DMS53 treated with DMSO at 0.1 percent for 48 hours (cell line): ENCODE results near the gene METTL1.

Experiments
- DNase-seq: peaks from one replicate; lab custom pipeline; 2025; ENCODE audit not compliant: unreplicated experiment; lab: John Stamatoyannopoulos, UW

Gene METTL1

GRCh38 chr12:57738661-57739237 lies 33.2 kb downstream of the METTL1 start, which contains the start of gene AGAP2:
AGAP2 (minus strand) TSS chr12:57738742; CDS start chr12:57738246, 496 bp downstream.
- no peak for DNase-seq

DNA sequence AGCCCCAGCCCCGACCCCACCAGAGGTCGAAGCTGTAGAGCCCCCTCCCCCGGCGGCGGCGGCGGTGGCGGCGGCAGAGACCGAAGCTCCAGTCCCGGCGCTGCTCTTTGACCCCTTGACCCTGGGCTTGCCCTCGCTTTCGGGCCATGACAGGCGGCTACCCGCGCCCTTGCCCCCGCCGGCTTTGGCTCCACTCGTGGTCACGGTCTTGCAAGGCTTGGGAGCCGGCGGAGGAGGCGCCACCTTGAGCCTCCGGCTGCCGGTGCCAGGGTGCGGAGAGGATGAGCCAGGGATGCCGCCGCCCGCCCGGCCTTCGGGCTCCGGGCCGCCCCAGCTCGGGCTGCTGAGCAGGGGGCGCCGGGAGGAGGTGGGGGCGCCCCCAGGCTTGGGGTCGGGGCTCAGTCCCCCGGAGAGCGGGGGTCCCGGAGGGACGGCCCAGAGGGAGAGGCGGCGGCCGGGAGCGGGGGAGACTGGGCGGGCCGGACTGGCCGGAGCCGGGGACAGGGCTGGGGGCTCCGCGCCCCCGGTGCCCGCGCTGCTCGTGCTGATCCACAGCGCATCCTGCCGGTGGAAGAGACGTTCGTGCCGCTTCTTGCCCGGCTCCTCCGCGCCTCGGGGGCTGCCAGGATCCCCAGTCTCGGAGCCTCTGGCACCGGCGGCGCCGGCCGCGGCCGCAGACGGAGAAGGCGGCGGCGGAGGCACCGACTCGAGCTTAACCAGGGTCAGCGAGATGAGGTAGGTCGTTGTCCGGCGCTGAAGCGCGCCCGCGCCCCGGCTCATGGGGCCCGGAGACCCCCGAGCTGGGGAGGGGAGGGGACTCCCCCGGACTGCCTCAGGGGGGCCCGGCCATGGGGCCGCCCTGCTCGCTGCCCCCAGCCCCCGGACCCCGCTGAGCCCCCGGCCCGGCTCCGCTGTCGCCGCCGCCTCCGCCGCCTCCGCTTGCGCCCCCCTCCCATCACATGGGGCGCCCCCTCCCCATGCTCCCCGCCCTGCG lies 34.1 kb downstream of the METTL1 start:
- DNase-seq = no peak

GRCh38 chr12:57736741-57737466 lies 35.0 kb downstream of the METTL1 start:
- peak; percentile 48 for DNase-seq

GRCh38 chr12:57735952-57736740 lies 35.8 kb downstream of the METTL1 start:
- peak; percentile 61 for DNase-seq

- DNase-seq = peak; percentile 31
These were observed 36.6 kb downstream of the METTL1 start for GRCh38 chr12:57735198-57735855.

DNA sequence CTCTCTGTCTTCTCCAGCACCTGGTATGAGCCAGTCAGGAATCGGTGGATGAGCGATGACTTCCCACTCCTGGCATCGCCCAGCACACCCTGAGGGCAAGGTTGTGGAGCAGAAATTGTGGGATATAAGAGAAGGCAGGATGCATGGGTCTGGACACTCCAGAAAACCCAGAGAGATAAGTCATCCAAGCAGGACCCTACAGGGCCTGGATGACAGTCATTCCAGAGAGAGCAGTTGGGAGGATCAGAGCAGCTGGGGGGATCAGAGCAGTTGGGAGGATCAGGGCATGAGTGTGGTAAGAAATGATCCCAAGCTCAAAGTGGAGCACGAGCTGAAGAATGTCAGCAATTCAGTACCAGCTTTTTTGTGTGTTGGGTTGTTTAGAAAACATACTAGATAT lies 37.3 kb downstream of the METTL1 start:
- DNase-seq = no peak

GRCh38 chr12:57733928-57734327 lies 38.0 kb downstream of the METTL1 start:
- DNase-seq = no peak

DNA sequence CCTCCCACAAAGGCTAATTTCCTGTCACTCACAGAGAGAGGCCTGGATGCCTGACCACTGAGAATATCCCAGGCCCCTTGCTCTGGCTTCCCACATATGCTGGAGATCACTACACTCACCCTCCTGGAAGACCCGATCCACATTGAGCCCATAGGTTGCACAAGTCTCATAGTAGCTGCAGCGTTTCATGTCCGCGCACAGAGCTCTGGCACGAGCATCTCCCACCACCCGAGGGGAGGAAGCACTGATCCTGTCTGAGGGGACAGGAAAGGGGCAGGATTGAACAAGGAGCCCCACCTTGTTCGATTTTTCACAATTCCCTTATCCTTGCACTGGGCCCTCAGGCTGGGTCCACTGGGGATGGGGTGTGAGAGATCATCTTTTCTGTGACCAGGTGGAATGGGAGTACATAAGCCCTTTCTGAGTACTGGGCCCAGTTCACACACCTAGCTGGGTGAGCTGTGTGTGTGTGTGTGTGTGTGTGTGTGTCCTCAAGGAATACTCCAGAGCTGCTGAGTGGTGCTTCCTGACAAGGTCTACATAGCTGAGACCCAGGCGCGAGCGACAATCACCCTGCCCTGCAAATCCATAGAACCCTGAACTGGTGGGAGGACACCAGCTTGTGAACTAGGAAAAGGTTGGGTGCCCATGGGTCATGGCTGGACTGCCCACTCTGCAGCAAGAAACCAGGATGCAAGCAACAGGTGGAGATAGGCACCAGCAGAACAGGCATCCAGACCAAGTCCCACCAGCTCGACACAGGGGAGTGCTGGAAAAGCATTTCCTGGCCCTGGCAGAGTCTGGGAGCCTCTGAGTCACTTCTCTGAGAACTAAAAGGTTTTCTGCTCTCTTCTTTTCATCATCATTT lies 38.9 kb downstream of the METTL1 start:
- no peak for DNase-seq

- no peak for DNase-seq
These were observed 39.6 kb downstream of the METTL1 start for GRCh38 chr12:57732270-57732669.

- no peak for DNase-seq
These were observed 40.4 kb downstream of the METTL1 start for GRCh38 chr12:57731411-57732080.

- DNase-seq = no peak
These were observed 41.4 kb downstream of the METTL1 start for GRCh38 chr12:57730336-57731067.

DNA sequence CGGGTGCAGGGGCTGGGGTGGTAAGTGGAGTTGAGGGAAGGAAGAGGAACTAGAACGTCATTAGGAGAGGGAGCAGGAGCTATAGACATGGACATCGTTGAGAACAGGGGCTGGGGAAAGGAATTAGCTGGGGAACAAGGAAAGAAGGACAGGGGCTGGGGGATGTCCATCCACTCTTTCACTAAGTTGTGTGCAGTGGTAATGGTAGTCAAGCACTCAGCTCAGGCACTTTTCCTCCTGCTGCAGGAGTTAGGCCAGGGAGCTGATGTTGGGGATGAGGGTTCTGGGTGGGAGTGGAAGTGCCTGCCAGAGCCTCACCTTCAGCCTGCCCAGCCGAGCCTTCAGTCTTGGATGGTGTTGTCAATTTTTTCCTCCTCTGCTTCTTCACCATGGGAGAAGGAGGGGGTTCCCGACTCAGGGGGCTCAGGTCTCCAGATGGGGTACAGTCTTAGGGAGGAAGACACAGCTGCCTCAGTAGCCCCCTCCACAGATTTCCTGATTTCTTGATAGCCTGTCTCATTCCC lies 42.5 kb downstream of the METTL1 start:
- DNase-seq = no peak

DNA sequence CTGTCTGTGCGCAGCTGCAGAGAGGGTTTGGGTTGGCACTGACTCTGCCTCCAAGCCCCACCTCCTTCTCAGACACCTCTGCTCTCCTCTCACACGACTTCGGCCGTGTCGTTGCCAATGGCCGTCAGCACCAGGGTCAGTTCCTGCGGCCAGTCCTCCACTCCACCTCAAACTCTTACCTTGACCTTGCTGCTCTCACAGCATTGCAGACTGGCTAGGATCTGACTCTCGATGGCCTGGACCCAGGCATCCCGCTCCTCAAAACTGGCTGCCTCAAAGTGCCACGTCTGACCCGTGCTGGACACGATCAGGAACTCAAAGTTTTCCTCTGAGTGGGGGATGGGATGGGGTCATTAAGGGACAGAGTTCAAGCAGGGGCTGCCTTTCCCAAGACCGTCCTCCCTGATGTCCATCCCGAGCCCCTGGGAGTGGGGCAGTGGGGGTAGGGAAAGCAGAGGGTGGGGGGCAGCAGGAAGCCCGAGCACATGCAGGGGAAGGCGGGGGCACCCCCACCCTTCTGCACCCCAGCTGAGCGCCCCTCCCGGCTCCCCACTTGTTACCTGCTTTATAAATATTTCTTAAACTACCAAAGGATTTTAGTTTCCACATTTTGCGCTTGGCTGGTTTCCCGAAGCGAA lies 44.0 kb downstream of the METTL1 start:
- no peak for DNase-seq

DNA sequence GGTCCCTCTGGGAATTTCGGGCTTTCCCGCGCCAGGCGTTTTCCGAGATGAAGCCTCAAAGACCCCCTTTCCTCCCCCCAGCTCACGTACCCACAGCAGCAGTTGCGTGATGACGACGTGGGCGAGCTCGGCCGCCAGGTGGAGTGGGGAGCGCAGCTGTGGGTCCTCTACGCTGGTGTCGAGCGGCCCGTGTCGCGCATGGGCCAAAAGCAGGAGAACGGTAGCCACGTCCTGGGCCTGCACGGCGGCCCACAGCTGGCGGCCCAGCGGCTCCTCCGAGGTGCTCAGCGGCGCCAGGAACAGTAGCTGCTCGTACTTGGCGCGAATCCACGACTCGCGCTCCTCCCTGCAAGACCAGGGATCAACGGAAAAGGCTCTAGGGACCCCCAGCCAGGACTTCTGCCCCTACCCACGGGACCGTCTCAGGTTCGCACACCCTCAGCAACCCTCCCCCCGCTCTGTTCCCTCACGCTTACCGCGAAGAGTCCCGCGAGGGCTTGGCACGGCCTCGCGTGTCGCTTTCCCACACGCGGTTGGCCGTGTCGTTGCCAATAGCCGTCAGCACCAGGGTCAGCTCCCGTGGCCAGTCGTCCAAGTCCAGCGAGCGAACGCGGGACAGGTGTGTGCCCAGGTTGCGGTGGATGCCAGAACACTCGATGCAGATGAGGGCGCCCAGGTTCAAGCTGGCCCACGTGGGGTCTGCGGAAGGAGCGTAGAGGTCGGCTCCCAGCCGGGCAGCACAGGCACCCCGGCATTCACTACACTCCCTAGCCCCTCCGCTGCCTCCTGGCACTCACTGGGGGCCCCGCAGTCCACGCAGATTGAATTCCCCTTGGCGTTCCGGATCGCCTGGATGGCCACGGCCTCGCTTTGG lies 44.8 kb downstream of the METTL1 start:
- peak; percentile 67 for DNase-seq

DNA sequence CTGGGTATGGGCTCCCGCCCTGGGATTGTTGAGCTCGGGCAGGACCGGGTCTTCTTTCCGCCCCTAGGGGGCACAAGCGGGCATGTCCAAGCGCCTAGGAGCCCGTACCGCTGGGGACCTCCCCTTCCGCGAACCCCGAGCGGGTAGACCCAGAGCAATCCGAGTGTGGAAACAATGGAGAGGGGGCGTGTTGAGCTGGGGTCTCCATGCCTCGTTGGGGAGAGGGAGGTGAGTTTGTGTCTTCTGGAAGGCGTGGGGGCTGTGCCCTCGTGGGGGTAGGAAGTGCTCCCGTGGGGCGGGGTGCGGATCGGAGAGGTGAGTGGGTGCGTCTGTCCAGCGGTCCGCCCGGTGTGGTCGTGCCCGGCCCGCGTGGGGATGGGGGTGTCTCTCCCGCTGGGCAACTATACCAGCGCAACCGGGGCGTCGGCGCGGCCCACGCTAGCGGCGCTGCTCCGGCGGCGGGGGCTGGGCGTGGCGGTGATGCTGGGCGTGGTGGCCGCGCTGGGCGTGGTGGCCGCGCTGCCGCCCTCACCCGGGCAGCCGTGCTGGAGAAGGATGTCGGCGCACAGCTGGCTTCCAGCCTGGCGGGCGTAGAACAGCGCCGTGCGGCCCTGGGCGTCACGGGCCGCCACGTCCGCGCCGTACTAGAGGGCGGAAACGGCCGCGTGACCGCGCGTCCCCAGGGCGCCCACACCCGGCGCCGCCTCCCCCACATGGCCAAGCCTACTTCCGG lies 45.6 kb downstream of the METTL1 start:
- DNase-seq = peak; percentile 92

- DNase-seq = no peak
These were observed 46.1 kb downstream of the METTL1 start for GRCh38 chr12:57725851-57726150.
